Thymus (tissue), 14 donors: Measurements from ENCODE around the gene PRR3. TPM values are rescaled to one million over a fixed set of nuclear protein-coding genes. Genes with fewer than 3 reads are reported as not detected.
A peak's percentile ranks its signal among the peaks of the same experiment; 100 is the strongest.

ENCODE experiments used
- DNase-seq, 9 donors: peaks; one replicate each; pipeline ENCODE4 v3.0.0-alpha.2; 2013; ENCODE audit warnings: low spot score in 9 of 9, low read depth in 6 of 9, missing footprints in 1 of 9
- H3K27ac ChIP-seq, 2 donors: one replicate each; pipeline ENCODE4 v1.5.1; 2013; ENCODE audit warnings: control low read depth in 1 of 2, low read depth in 1 of 2, low read length in 1 of 2, mild to moderate bottlenecking in 1 of 2, moderate library complexity in 1 of 2
- H3K27me3 ChIP-seq, 2 donors: one replicate each; pipeline ENCODE4 v1.5.1; 2013; ENCODE audit warnings: low read length in 1 of 2; ENCODE audit not compliant: control insufficient read depth in 2 of 2, insufficient read depth in 1 of 2
- H3K36me3 ChIP-seq, 2 donors: one replicate each; pipeline ENCODE4 v1.5.1; 2013; ENCODE audit warnings: low read length in 1 of 2, mild to moderate bottlenecking in 1 of 2, moderate library complexity in 1 of 2; ENCODE audit not compliant: control insufficient read depth in 2 of 2, insufficient read depth in 2 of 2
- H3K4me1 ChIP-seq, 2 donors: one replicate each; pipeline ENCODE4 v1.5.1; 2013; ENCODE audit warnings: low read length in 2 of 2; ENCODE audit not compliant: control insufficient read depth in 2 of 2, insufficient read depth in 2 of 2
- H3K4me3 ChIP-seq, 2 donors: one replicate each; pipeline ENCODE4 v1.5.1; 2013; ENCODE audit warnings: low read length in 2 of 2, control low read depth in 1 of 2, mild to moderate bottlenecking in 1 of 2
- H3K9me3 ChIP-seq, 2 donors: one replicate each; pipeline ENCODE4 v1.5.1; 2013; ENCODE audit warnings: low read length in 1 of 2, mild to moderate bottlenecking in 1 of 2; ENCODE audit not compliant: control insufficient read depth in 2 of 2, insufficient read depth in 1 of 2
- WGBS: extraction: QIAGEN DNeasy Blood & Tissue Kit; methylation state at CpG from one replicate; pipeline ENCODE4 v1.1.7; 2013; 5-methylcytosine and 5-hydroxymethylcytosine counted together
- long read RNA-seq, 10 donors: transcript quantifications; one replicate each; lab custom pipeline, GENCODE V29; 2026
- polyA plus RNA-seq: library from polyadenylated mRNA; stranded (reverse); fragments of 200-250 nt; gene quantifications from one replicate; pipeline ENCODE4 v1.2.3, GENCODE V29; 2013
- total RNA-seq: library from RNA; stranded (reverse); fragments of 120-200 nt; gene quantifications from one replicate; pipeline ENCODE4 v1.2.4, GENCODE V29; 2013
- donor health status: healthy.

Gene PRR3
- total RNA-seq (13.0 TPM), polyA plus RNA-seq (16.7 TPM)
- long read RNA-seq, donor 1: 0 reads
- long read RNA-seq, donor 2: 0 reads
- long read RNA-seq, donor 3, partial matches to known transcripts: 0 of 8 reads
- long read RNA-seq, donor 3, other reads (novel, unspliced or antisense): 0 of 8 reads
- long read RNA-seq, donor 4, partial matches to known transcripts: 0 of 3 reads
- long read RNA-seq, donor 4, other reads (novel, unspliced or antisense): 0 of 3 reads
- long read RNA-seq, donor 5, partial matches to known transcripts: 0 of 11 reads
- long read RNA-seq, donor 5, other reads (novel, unspliced or antisense): 0 of 11 reads
- long read RNA-seq, donor 6, partial matches to known transcripts: 0 of 4 reads
- long read RNA-seq, donor 6, other reads (novel, unspliced or antisense): 0 of 4 reads
- long read RNA-seq, donor 7, partial matches to known transcripts: 0 of 8 reads
- long read RNA-seq, donor 7, other reads (novel, unspliced or antisense): 0 of 8 reads
- long read RNA-seq, donor 8, partial matches to known transcripts: 0 of 2 reads
- long read RNA-seq, donor 8, other reads (novel, unspliced or antisense): 0 of 2 reads
- long read RNA-seq, donor 9, partial matches to known transcripts: 0 of 7 reads
- long read RNA-seq, donor 9, other reads (novel, unspliced or antisense): 0 of 7 reads
- long read RNA-seq, donor 10: 0 reads

GRCh38 chr6:30556906-30557682 lies at the start of gene PRR3:
PRR3 (plus strand) TSS chr6:30557295; CDS start chr6:30557345, 50 bp downstream.
- peaks cover 7 to 21% of the 10 kb centered on the region in 2 donors for H3K4me1 ChIP-seq
- under 1% methylated on average over 42 of the region's 42 CpGs for WGBS
- DNase-seq: peak; percentile 37 to 92 (median 80)
- no peaks in the 10 kb centered on the region for H3K9me3 ChIP-seq
- H3K4me3 ChIP-seq: peak within 1 kb of the TSS; percentile 88 to 96
- peaks cover 27 to 38% of the 10 kb centered on the region in 2 donors for H3K36me3 ChIP-seq
- H3K27me3 ChIP-seq: no peaks in the 10 kb centered on the region
- H3K27ac ChIP-seq: peak within 1 kb of the TSS; percentile 96 to 98

GRCh38 chr6:30507849-30508827 lies 49.0 kb upstream of the PRR3 start:
- peaks cover 28 to 43% of the 10 kb centered on the region in 2 donors for H3K4me1 ChIP-seq
- no peaks in the 10 kb centered on the region for H3K27me3 ChIP-seq
- H3K36me3 ChIP-seq: no peaks in the 10 kb centered on the region
- no peak for DNase-seq
- H3K9me3 ChIP-seq: no peaks in the 10 kb centered on the region
- WGBS: 86% methylated on average over 5 of the region's 5 CpGs
- H3K27ac ChIP-seq: peak overlapping the region; percentile 84 to 90
- H3K4me3 ChIP-seq: no peak overlapping the region

- Histone ChIP-seq H3K4me1 (peaks cover 28 to 43% of the 10 kb centered on the region in 2 donors), H3K36me3 (no peaks in the 10 kb centered on the region), H3K27ac (peak overlapping the region; percentile 85 to 93), H3K9me3 (no peaks in the 10 kb centered on the region), H3K4me3 (no peak overlapping the region), H3K27me3 (no peaks in the 10 kb centered on the region)
- peak; percentile 36 to 91 (median 74) for DNase-seq
- 7% methylated on average over 5 of the region's 5 CpGs for WGBS
Measured at GRCh38 chr6:30508890-30509736, 48.0 kb upstream of the PRR3 start.

- 95% methylated on average over 10 of the region's 10 CpGs for WGBS
- peak overlapping the region; percentile 74 to 85 for H3K27ac ChIP-seq
Measured at GRCh38 chr6:30510419-30511168, 46.5 kb upstream of the PRR3 start.

GRCh38 chr6:30511169-30511546 lies 45.9 kb upstream of the PRR3 start:
- H3K27ac ChIP-seq: peak overlapping the region; percentile 61 to 74
- H3K36me3 ChIP-seq: no peaks in the 10 kb centered on the region
- no peak for DNase-seq
- H3K27me3 ChIP-seq: no peaks in the 10 kb centered on the region
- H3K4me3 ChIP-seq: no peak overlapping the region
- peaks cover 0 to 3% of the 10 kb centered on the region in 2 donors for H3K9me3 ChIP-seq
- 74% methylated on average over 5 of the region's 5 CpGs for WGBS
- H3K4me1 ChIP-seq: peaks cover 38 to 56% of the 10 kb centered on the region in 2 donors

More at GRCh38 chr6:30510419-30511168, 46.5 kb upstream of the PRR3 start:
- Histone ChIP-seq H3K4me1 (peaks cover 35 to 52% of the 10 kb centered on the region in 2 donors), H3K4me3 (no peak overlapping the region), H3K36me3 (no peaks in the 10 kb centered on the region), H3K27me3 (no peaks in the 10 kb centered on the region), H3K9me3 (no peaks in the 10 kb centered on the region)
- DNase-seq: no peak

GRCh38 chr6:30513451-30513850 lies 43.6 kb upstream of the PRR3 start:
- H3K27me3 ChIP-seq: no peaks in the 10 kb centered on the region
- peaks cover 30 to 54% of the 10 kb centered on the region in 2 donors for H3K4me1 ChIP-seq
- no peak for DNase-seq
- no peak overlapping the region for H3K4me3 ChIP-seq
- no peaks in the 10 kb centered on the region for H3K36me3 ChIP-seq
- H3K9me3 ChIP-seq: peaks cover 2 to 11% of the 10 kb centered on the region in 2 donors
- no peak overlapping the region for H3K27ac ChIP-seq
- WGBS: over 99% methylated on average over 2 of the region's 2 CpGs

- Histone ChIP-seq H3K27ac (peak overlapping the region; percentile 83 to 94), H3K4me3 (no peak overlapping the region), H3K27me3 (no peaks in the 10 kb centered on the region), H3K36me3 (no peaks in the 10 kb centered on the region), H3K4me1 (peaks cover 17 to 41% of the 10 kb centered on the region in 2 donors), H3K9me3 (peaks cover 2 to 18% of the 10 kb centered on the region in 2 donors)
- WGBS: 72% methylated on average over 4 of the region's 4 CpGs
- no peak for DNase-seq
Measured at GRCh38 chr6:30515106-30515505, 42.0 kb upstream of the PRR3 start.
